DMS79 treated with DMSO at 0.1 percent for 48 hours (cell line): ENCODE data around the gene STIM1.
A peak's percentile ranks its signal among the peaks of the same experiment; 100 is the strongest.
"Not testable (repeated sequence)": the region's sequence is repeated elsewhere in the genome, so short reads cannot be mapped to it uniquely, and the experiment has no call there.

Experiments used
- DNase-seq: peaks from one replicate; lab custom pipeline; 2025; lab: John Stamatoyannopoulos, UW

Gene STIM1

GRCh38 chr11:3854977-3855807 is at the start of gene STIM1:
Gene STIM1, plus strand, starts transcription at chr11:3855664. Its CDS starts 607 bp downstream, at chr11:3856271.
- DNase-seq: peak; percentile 89

GRCh38 chr11:3807909-3808860 is 47.3 kb upstream of the STIM1 start, which contains the start of gene PGAP2:
Gene PGAP2, plus strand, starts transcription at chr11:3808560. Its CDS starts 2,700 bp downstream, at chr11:3811260.
- peak; percentile 65 for DNase-seq

GRCh38 chr11:3808861-3809623 is 46.4 kb upstream of the STIM1 start:
- DNase-seq: peak; percentile 37

- DNase-seq: no peak
Observed at GRCh38 chr11:3809624-3809928, 45.9 kb upstream of the STIM1 start.

GRCh38 chr11:3810446-3810845 is 45.0 kb upstream of the STIM1 start:
- DNase-seq: no peak

- DNase-seq: no peak
Observed at GRCh38 chr11:3810951-3811350, 44.5 kb upstream of the STIM1 start.

GRCh38 chr11:3814832-3815231 is 40.6 kb upstream of the STIM1 start:
- DNase-seq: not testable (repeated sequence)

GRCh38 chr11:3815845-3816244 is 39.6 kb upstream of the STIM1 start:
- no peak for DNase-seq

- no peak for DNase-seq
Observed at GRCh38 chr11:3816673-3817072, 38.8 kb upstream of the STIM1 start.

- DNase-seq: no peak
Observed at GRCh38 chr11:3817181-3817800, 38.2 kb upstream of the STIM1 start.

- no peak for DNase-seq
Observed at GRCh38 chr11:3820971-3821370, 34.5 kb upstream of the STIM1 start.

GRCh38 chr11:3822312-3822711 is 33.2 kb upstream of the STIM1 start:
- DNase-seq: no peak

GRCh38 chr11:3823303-3823702 is 32.2 kb upstream of the STIM1 start:
- no peak for DNase-seq

GRCh38 chr11:3823762-3824506 is 31.5 kb upstream of the STIM1 start:
- no peak for DNase-seq

GRCh38 chr11:3824714-3825472 is 30.6 kb upstream of the STIM1 start:
- no peak for DNase-seq

GRCh38 chr11:3825473-3826154 is 29.9 kb upstream of the STIM1 start:
- DNase-seq: no peak

GRCh38 chr11:3826721-3827120 is 28.7 kb upstream of the STIM1 start:
- DNase-seq: no peak

GRCh38 chr11:3827434-3828186 is 27.9 kb upstream of the STIM1 start:
- no peak for DNase-seq

GRCh38 chr11:3830088-3830487 is 25.4 kb upstream of the STIM1 start:
- DNase-seq: no peak
